WI38 (cell line): ENCODE results near the gene RETSAT.
"Not testable (repeated sequence)": the region's sequence is repeated elsewhere in the genome, so short reads cannot be mapped to it uniquely, and the experiment has no call there.

Source experiments
- H3K4me3 ChIP-seq: 2 replicates; pipeline ENCODE4 v1.5.1; 2011; ENCODE audit warnings: low read depth, mild to moderate bottlenecking, control low read depth, low read length
- CTCF ChIP-seq: IDR thresholded peaks from 2 replicates; pipeline ENCODE4 v1.5.1; 2012; ENCODE audit warnings: low read depth, mild to moderate bottlenecking, control low read depth, low read length

Gene RETSAT

GRCh38 chr2:85378257-85378656, 23.9 kb upstream of the RETSAT start:
- no peak overlapping the region for H3K4me3 ChIP-seq
- TF ChIP-seq CTCF, result no peak

GRCh38 chr2:85377083-85377482, 22.8 kb upstream of the RETSAT start:
- TF ChIP-seq CTCF, result no peak
- H3K4me3 ChIP-seq, result no peak overlapping the region

GRCh38 chr2:85376291-85377065, 22.1 kb upstream of the RETSAT start:
- TF ChIP-seq CTCF, result no peak
- H3K4me3 ChIP-seq, result no peak overlapping the region

GRCh38 chr2:85371045-85371444, 16.7 kb upstream of the RETSAT start:
- no peak for TF ChIP-seq CTCF
- H3K4me3 ChIP-seq, result no peak overlapping the region

DNA sequence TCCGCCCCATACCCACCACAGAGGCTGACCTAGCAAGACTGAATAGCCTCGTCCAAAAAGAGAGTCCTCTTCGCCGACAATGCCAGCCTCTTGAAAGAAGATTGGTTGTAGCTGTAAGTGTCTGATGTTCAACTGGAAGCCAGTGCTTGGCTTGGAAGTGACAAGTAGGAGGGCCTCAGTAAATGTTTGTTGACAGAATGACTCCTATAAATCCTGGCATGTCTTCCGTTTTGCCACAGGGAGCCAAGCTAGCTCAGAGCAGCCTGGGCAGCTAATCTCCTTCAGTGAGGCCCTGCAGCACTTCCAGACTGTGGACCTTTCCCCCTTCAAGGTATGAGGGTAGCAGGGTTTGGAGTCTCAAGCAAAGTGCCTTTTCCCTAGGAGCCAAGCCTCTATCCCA, 15.2 kb upstream of the RETSAT start:
- TF ChIP-seq CTCF, result no peak

DNA sequence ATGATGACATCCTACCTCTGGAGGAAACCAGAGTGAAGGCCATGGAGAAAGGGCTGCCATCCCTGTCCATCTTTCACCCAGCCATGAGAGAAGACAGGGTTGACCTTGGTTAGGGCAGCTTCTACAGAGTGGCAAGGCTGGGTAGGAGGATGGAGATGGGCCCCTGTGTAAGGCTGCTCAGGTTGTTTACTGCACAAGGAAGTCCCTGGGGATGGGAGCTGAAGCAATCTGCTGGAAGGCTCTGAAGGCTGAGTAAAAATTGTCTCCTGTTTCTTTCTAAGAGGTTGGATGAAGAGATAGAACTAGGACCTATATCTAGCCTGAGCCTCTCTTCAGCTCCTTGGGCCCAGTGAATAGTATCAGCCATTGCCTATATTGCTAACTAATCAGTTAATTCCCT, 14.6 kb upstream of the RETSAT start:
- H3K4me3 ChIP-seq, result no peak overlapping the region
- TF ChIP-seq CTCF, result no peak

More for the DNA sequence above, 15.2 kb upstream of the RETSAT start:
- no peak overlapping the region for H3K4me3 ChIP-seq

DNA sequence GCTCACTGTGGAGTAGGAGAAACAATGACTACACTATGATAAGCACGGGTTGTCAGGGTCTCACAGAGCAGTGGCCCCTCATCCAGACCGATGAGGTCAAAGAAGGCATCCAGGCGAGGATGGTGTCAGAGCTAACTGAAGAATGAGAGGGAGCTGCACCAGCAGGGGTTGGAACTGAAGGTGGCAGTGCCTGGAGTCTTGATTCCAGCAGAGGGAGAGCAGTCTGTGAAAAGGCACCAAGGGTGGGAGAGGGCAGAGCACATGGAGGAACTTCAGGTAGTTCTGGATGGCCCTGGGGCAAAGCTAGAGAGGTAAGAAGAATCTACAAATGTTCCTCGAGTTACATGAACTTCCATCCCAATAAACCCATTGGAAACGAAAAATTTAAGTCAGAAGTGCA, 12.9 kb upstream of the RETSAT start:
- no peak overlapping the region for H3K4me3 ChIP-seq
- TF ChIP-seq CTCF, result no peak

GRCh38 chr2:85362653-85363387, 8.5 kb upstream of the RETSAT start:
- H3K4me3 ChIP-seq, result not testable (repeated sequence)
